ENCODE results near the gene C2orf68. TPM values are rescaled to one million over a fixed set of nuclear protein-coding genes. Genes with fewer than 3 reads are reported as not detected.
"Not testable (repeated sequence)": the region's sequence is repeated elsewhere in the genome, so short reads cannot be mapped to it uniquely, and the experiment has no call there.

C2orf68 gene
- total RNA-seq, 8 experiments from 2014 or later: 20.1 to 44.2 (median 27.8) TPM

DNA sequence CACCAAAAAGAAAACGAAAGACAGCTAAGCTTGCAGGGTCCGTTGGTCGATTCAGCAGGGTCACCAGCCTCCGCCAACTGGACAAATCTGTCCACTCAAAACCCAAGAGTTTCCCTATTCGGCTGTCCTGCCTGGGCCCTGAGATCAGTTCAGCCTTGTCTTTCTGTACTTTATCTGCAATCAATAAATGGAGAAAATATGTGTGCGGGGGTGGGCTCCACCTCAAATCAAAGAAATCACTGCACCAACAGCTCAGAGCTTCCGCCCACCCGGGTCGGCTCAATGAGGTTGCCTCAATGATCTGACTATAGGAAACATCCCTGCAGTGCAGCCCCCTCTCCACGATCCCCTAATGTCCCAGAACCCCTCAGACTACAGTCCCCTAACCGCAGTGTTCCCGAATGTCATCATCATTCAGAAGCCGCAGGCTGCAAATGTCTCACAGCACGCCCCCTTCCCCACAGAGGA lies 51.0 kb downstream of the C2orf68 start:
- peak in 6 of 8 experiments; percentile 32 to 76 (median 68) for ATAC-seq (replicated peaks in 6 of 8)
- Histone ChIP-seq H3K4me1 (replicated peaks in 1 of 2) (peaks cover 9 to 11% of the 10 kb centered on the region in 2 donors), H3K4me3 (peak overlapping the region; percentile 55 to 87 (median 67)), H3K27ac (peak overlapping the region; percentile 84 to 85)
- in situ Hi-C loops (cut with MboI; ENCODE audit: low pct_unique_long_range_greater_than_20kb in 2 of 9, low sequenced_read_pairs in 9 of 9, unreplicated experiment in 9 of 9): no loop called here
- WGBS, 10 experiments: 0 to 80% (median 4%) methylated on average over 1 to 11 of the region's 14 CpGs; no CpG with 5 or more reads in 1 of the 10 experiments

DNA sequence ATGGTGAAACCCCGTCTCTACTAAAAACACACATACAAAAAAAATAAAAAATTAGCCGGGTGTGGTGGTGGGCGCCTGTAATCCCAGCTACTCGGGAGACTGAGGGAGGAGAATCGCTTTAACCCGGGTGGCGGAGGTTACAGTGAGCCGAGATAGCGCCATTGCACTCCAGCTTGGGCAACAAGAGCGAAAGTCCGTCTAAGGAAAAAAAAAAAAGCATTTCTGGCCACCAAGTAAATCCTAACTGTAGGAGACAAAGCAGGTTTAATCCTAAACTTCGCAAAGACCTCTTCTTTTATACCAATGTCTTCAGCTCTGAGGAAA lies 51.5 kb downstream of the C2orf68 start:
- ATAC-seq (replicated peaks in 6 of 8); in situ Hi-C loops (cut with MboI; ENCODE audit: low pct_unique_long_range_greater_than_20kb in 2 of 9, low sequenced_read_pairs in 9 of 9, unreplicated experiment in 9 of 9): not testable (repeated sequence)
- H3K27ac ChIP-seq: peak overlapping the region in 1 of 2 donors; percentile 84
- WGBS, 10 experiments: 71 to 90% (median 84%) methylated on average over 2 to 11 of the region's 12 CpGs; no CpG with 5 or more reads in 4 of the 10 experiments
- peaks cover 9 to 11% of the 10 kb centered on the region in 2 donors for H3K4me1 ChIP-seq (replicated peaks in 1 of 2)
- peak overlapping the region; percentile 55 to 87 (median 67) for H3K4me3 ChIP-seq

DNA sequence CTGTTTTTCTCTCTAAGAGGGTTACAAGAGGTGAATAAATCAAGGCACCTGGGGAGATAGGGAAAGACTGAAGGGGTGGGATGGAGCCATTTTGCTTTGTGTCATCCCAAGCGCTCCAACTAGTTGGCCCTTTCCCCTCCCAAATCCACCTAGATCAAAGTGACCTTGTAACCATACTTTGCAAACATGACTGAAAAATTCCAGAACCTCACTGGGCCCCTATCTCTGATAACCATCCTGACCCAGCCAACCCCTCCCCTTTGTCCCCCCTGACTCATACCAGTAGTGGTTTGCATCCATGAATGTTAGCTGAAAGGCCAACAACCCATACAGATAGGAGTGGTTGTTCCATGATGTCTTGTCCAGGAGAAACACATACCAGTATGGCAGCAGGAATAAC lies 53.7 kb downstream of the C2orf68 start:
- 80 to 100% (median 92%) methylated on average over 1 of the region's 1 CpG; no CpG with 5 or more reads in 6 of the 10 experiments for WGBS, 10 experiments
- Histone ChIP-seq H3K27ac (no peak overlapping the region), H3K4me3 (no peak overlapping the region), H3K4me1 (replicated peaks in 1 of 2) (peaks cover 9 to 11% of the 10 kb centered on the region in 2 donors)
- in situ Hi-C loops (cut with MboI; ENCODE audit: low pct_unique_long_range_greater_than_20kb in 2 of 9, low sequenced_read_pairs in 9 of 9, unreplicated experiment in 9 of 9): loop anchor here in 4 of 9 experiments (10.0 kb wide), 1 partner anchor 133 kb away; no protein-coding TSS in a partner anchor
- ATAC-seq (replicated peaks in 6 of 8): no peak

DNA sequence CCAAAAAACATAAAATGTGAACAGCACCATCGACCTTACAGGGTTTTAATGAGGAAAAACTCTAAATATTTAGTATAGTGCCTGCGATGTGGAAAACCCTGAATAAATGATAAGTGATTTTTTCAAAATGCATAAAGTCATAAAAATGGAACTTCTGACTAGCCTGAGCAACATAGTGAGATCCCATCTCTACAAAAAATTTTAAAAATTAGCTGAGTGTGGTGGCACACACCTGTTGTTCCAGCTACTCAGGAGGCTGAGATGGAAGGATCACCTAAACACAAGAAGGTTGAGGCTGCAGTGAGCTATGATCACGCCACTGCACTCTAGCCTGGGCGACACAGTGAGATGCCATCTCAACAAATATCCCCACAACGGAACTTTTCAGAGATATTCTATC lies 54.7 kb downstream of the C2orf68 start:
- Histone ChIP-seq H3K4me3 (no peak overlapping the region), H3K4me1 (replicated peaks in 1 of 2) (peaks cover 7 to 9% of the 10 kb centered on the region in 2 donors), H3K27ac (no peak overlapping the region)
- in situ Hi-C loops (cut with MboI; ENCODE audit: low pct_unique_long_range_greater_than_20kb in 2 of 9, low sequenced_read_pairs in 9 of 9, unreplicated experiment in 9 of 9): loop anchor here in 4 of 9 experiments (10.0 kb wide), 1 partner anchor 132 kb away; no protein-coding TSS in a partner anchor
- ATAC-seq (replicated peaks in 6 of 8): no peak
- WGBS, 10 experiments: 80 to 100% (median 93%) methylated on average over 1 to 5 of the region's 5 CpGs; no CpG with 5 or more reads in 1 of the 10 experiments

Other genes with a start within 250 kb of the C2orf68 start
- 10 to 100 TPM in 2 of 8 experiments, 1 to 10 TPM in 6; 3.7 to 54.7 (median 6.9) TPM for gene CAPG, start 201.7 kb downstream of the C2orf68 start, total RNA-seq
- gene SH2D6, start 193.4 kb downstream of the C2orf68 start, total RNA-seq: 1 to 10 TPM in 2 of 8 experiments, under 1 TPM in 6; 0.38 to 2.4 (median 0.67) TPM
- gene MAT2A, start 72.9 kb downstream of the C2orf68 start, total RNA-seq: 100 to 1,000 TPM in 7 of 8 experiments, 10 to 100 TPM in 1; 64.8 to 340 (median 147) TPM
- gene GGCX, start 50.6 kb downstream of the C2orf68 start, total RNA-seq: 10 to 100 TPM; 16.1 to 40.2 (median 26.6) TPM
- 10 to 100 TPM in 2 of 8 experiments, 1 to 10 TPM in 4, under 1 TPM in 2; 0.50 to 14.7 (median 2.0) TPM for gene VAMP8, start 34.5 kb downstream of the C2orf68 start, total RNA-seq
- 10 to 100 TPM in 3 of 8 experiments, 1 to 10 TPM in 1, under 1 TPM in 3, not detected in 1; 0.27 to 50.2 (median 4.1) TPM for gene VAMP5, start 27.6 kb downstream of the C2orf68 start, total RNA-seq
- 100 to 1,000 TPM; 104 to 237 (median 191) TPM for gene RNF181, start 16.3 kb downstream of the C2orf68 start, total RNA-seq
- gene TMEM150A, start 9.4 kb downstream of the C2orf68 start, total RNA-seq: 10 to 100 TPM in 4 of 8 experiments, 1 to 10 TPM in 4; 3.6 to 19.8 (median 8.3) TPM
- gene USP39, start 4.1 kb upstream of the C2orf68 start, total RNA-seq: 10 to 100 TPM; 25.8 to 61.3 (median 38.9) TPM
- gene SFTPB, start 56.1 kb upstream of the C2orf68 start, total RNA-seq: under 1 TPM; 0.16 to 0.77 (median 0.30) TPM
- under 1 TPM in 6 of 8 experiments, not detected in 2; 0.11 to 0.46 (median 0.29) TPM for gene GNLY, start 82.3 kb upstream of the C2orf68 start, total RNA-seq
- 1 to 10 TPM in 7 of 8 experiments, under 1 TPM in 1; 0.71 to 8.6 (median 1.8) TPM for gene ATOH8, start 141.9 kb upstream of the C2orf68 start, total RNA-seq